Sciatic nerve (tissue), 2 donors: ENCODE data around the gene STK25. TPM values are rescaled to one million over a fixed set of nuclear protein-coding genes. Genes with fewer than 3 reads are reported as not detected.
"Not testable (repeated sequence)": the region's sequence is repeated elsewhere in the genome, so short reads cannot be mapped to it uniquely, and the experiment has no call there.

Experiments used
- ATAC-seq: fragments of 200-7000 bp; cut with Tn5 transposase; one replicate; pipeline ENCODE4 v1.9.1; 2020; ENCODE audit warnings: mild to moderate bottlenecking, moderate library complexity
- DNase-seq: peaks from one replicate; pipeline ENCODE4 v3.0.0-alpha.2; 2020; ENCODE audit warnings: low spot score
- intact Hi-C: fragments of 100-400 bp; cut with DNase I; formaldehyde crosslinking; loops from one replicate; pipeline ENCODE4 v1.14.2; 2022
- microRNA-seq: library from miRNA; unstranded; fragments of <30 nt; microRNA quantifications from one replicate; pipeline ENCODE4 v1.2.0, GENCODE V29; 2020
- total RNA-seq: library from RNA; stranded (reverse); fragmentation: NEBNext Ultra II Directional; extraction: Animal tissue kit (Norgen Biotek cat#: 25700); gene quantifications from one replicate; pipeline ENCODE4 v1.2.1, GENCODE V29; 2021
- donor health status: DM: no; HTN: no; CAD: no.
- donor health status: DM: no; HTN: no; CAD: no.

The STK25 gene
- total RNA-seq, 1 donor from 2014 or later: 125 TPM

DNA sequence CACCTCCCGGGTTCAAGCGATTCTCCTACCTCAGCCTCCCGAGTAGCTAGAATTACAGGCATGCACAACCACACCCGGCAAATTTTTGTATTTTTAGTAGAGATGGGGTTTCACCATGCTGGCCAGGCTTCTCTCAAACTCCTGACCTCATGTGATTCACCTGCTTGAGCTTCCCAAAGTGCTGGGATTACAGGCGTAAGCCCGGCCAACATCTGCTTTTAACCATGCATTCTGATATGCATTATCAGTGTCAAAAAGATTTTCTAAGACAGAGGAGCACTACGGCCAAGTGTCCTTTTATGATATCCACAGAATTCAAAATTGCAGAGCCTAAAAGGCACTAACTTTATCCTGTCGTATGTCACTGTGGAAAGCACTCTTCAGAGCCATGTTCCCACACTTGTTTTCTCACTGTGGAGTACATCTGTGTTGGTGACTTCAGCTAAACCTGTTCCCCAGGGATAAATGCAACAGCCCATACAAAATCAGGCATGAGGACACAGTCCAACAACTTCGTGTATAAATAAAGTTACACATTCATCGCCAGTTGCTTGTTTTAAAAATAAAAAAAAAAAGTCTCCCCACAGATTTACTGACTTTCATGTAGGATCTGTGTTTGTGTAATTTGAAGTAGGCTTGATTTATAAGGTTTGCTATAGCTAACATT lies 56.4 kb downstream of the STK25 start:
- ATAC-seq (no peak), DNase-seq (no peak)
- intact Hi-C loops: no loop called here

DNA sequence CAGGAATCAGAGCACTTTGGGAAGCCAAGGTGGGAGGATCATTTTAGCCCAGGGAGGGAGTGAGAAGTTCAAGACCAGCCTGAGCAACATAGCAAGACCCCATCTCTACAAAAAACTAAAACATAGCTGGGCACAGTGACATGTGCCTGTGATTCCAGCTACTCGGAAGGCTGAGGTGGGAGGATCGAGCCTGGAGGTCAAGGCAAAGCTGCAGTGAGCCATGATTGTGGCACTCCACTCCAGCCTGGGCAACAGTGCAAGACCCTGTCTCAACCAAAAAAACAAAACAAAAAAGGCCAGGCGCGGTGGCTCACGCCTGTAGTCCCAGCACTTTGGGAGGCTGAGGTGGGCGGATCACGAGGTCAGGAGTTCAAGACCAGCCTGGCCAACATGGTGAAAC lies 58.3 kb downstream of the STK25 start:
- DNase-seq, intact Hi-C loops, ATAC-seq: not testable (repeated sequence)

DNA sequence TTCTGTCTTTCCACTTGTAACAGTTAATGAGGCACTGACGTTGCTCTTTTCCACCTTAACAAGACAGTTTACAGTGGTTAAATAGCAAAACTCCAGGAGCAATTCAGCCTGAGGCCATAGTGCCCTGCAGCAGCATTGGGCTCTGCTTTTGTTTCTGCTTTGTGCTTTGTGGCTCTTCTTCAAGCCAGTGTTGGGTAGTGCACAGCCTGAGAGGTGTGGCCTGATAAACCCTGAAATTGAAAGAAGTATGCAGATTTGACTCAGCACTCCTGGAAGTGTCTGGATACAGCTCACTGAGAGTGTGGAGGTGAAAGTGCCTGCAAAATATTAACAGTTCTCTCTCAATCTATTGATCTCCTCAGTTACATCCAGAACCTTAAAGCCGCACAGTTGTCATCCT lies 63.0 kb downstream of the STK25 start:
- ATAC-seq: no peak
- intact Hi-C loops: no loop called here
- DNase-seq: no peak

DNA sequence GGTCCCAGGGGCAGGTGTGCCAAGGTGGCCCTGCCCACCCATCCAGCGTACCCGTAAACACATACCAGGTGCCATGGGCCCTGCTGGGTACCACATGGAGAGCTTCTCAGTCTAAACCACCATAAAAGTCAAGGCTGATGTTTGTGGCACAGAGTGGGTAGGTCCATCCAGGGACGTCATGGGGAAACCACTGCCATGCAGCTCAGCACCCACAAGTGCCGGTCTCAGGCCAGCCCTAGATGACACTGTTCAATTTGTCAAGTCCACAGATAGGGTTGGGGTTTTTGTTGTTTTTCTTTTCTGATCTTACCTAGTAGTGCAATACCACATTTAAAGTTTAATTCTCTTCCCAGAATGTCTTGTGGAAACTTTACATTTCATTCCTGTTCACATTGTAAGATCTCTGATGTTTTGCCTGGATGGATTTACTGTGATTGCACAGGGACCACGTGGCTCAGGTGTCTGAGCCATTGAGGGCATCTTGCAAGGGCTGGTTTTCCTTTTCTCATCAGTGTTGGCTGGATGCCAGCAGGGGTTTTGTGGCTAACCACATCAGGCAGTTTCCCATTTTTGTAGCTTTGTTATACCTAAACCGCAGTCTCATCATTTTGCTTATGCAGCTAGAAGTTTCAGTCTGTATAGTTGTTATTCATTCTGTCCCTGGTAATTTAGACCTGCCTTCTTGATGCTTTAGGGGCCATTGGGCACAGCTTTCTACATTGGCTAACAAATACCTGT lies 64.7 kb downstream of the STK25 start:
- ATAC-seq (no peak), DNase-seq (peak; percentile 71)
- intact Hi-C loops: no loop called here

Small RNAs within 50 kb of the gene (microRNA-seq; reads per million reads assigned to microRNA genes)
- not detected for gene MIR3133

Other genes starting within 250 kb of the STK25 start
- 398 TPM for gene HDLBP, start 192.9 kb downstream of the STK25 start, total RNA-seq
- gene SEPTIN2, start 192.7 kb downstream of the STK25 start, total RNA-seq: 315 TPM
- gene FARP2, start 152.3 kb downstream of the STK25 start, total RNA-seq: 69.7 TPM
- gene BOK, start 50.2 kb upstream of the STK25 start, total RNA-seq: 31.1 TPM
- gene THAP4, start 128.6 kb upstream of the STK25 start, total RNA-seq: 37.7 TPM
- gene ATG4B, start 129.1 kb upstream of the STK25 start, total RNA-seq: 92.6 TPM
- 15.6 TPM for gene DTYMK, start 178.2 kb upstream of the STK25 start, total RNA-seq
- 46.1 TPM for gene ING5, start 193.5 kb upstream of the STK25 start, total RNA-seq
- 34.0 TPM for gene D2HGDH, start 226.0 kb upstream of the STK25 start, total RNA-seq